Endothelial cell of umbilical vein (primary cell): ENCODE results near the gene RAB3B. TPM values are rescaled to one million over a fixed set of nuclear protein-coding genes. Genes with fewer than 3 reads are reported as not detected.

Experiments
- BruUV-seq: library from RNA; stranded (reverse); fragments of 400-500 nt; replicated peaks from 2 replicates; lab custom pipeline; 2021; lab: Mats Ljungman, UMichigan
- CTCF ChIA-PET: fragments of 300-600, 350-600 bp; sonication (Branson Sonifier 250); formaldehyde crosslinking; loops from one replicate; lab custom pipeline; 2021; ENCODE audit warnings: antibody characterized with exemption, inconsistent platforms; lab: Charles Lee
- POLR2A ChIA-PET: fragments of 300-600, 350-600 bp; sonication (Branson Sonifier 250); formaldehyde crosslinking; loops from one replicate; lab custom pipeline; 2021; ENCODE audit warnings: antibody characterized with exemption, inconsistent platforms; lab: Charles Lee
- DNase-seq: peaks from one replicate; pipeline ENCODE4 v3.0.0-alpha.2; 2011; ENCODE audit warnings: low read depth, low spot score
- FAIRE-seq: peaks from 2 replicates; lab custom pipeline; 2011; peaks lifted over from hg19 to GRCh38; lab: Jason Lieb, UNC
- H2AFZ ChIP-seq: 2 replicates; pipeline ENCODE4 v1.6.0; 2012; ENCODE audit warnings: low read depth, low read length, control low read depth, inconsistent platforms
- H3K27ac ChIP-seq: 2 replicates; pipeline ENCODE4 v1.5.1; 2011; ENCODE audit warnings: low read depth, mild to moderate bottlenecking, control low read depth, low read length, moderate library complexity; ENCODE audit not compliant: insufficient read depth
- H3K27me3 ChIP-seq, 2 experiments: 2 replicates each; pipeline versions ENCODE4 v1.6.0 to v1.6.1; 2011; ENCODE audit warnings: low read length in 2 of 2, mixed read lengths in 1 of 2; ENCODE audit not compliant: control insufficient read depth in 2 of 2, insufficient read depth in 2 of 2
- H3K36me3 ChIP-seq, 2 experiments: 2 replicates in 1 of 2; 3 replicates in 1 of 2; pipeline ENCODE4 v1.5.1; 2011; ENCODE audit warnings: low read length in 2 of 2, mild to moderate bottlenecking in 1 of 2, moderate library complexity in 1 of 2; ENCODE audit not compliant: control insufficient read depth in 2 of 2, insufficient read depth in 2 of 2; ENCODE audit errors: extremely low read depth in 1 of 2
- H3K4me1 ChIP-seq: 3 replicates; pipeline ENCODE4 v1.5.1; 2011; ENCODE audit warnings: mild to moderate bottlenecking, low read length; ENCODE audit not compliant: control insufficient read depth, insufficient read depth; ENCODE audit errors: extremely low read depth
- H3K4me2 ChIP-seq: 2 replicates; pipeline ENCODE4 v1.6.1; 2011; ENCODE audit warnings: low read length, control low read depth, mixed read lengths; ENCODE audit not compliant: insufficient read depth
- H3K4me3 ChIP-seq, 3 experiments: fragments of 200-600 bp in 1 of 3; sonication (generic), shearing (Covaris generic) in 1 of 3; replicated peaks in 1 of 3; 2 replicates each; pipeline ENCODE4 v1.5.1; 2011 to 2016; ENCODE audit warnings: control low read depth in 3 of 3, low read length in 3 of 3, mild to moderate bottlenecking in 2 of 3, inconsistent platforms in 1 of 3, low read depth in 1 of 3, moderate library complexity in 1 of 3; ENCODE audit not compliant: insufficient read depth in 1 of 3
- H3K79me2 ChIP-seq: 2 replicates; pipeline ENCODE4 v1.6.0; 2012; ENCODE audit warnings: low read length, inconsistent platforms; ENCODE audit not compliant: control insufficient read depth, insufficient read depth
- H3K9ac ChIP-seq: replicated peaks from 2 replicates; pipeline ENCODE3; 2011; ENCODE audit warnings: low read length, control low read depth; ENCODE audit not compliant: insufficient read depth; ENCODE audit errors: extremely low read depth
- H3K9me1 ChIP-seq: replicated peaks from 3 replicates; pipeline ENCODE4 v1.6.0; 2011; ENCODE audit warnings: mild to moderate bottlenecking, low read length; ENCODE audit not compliant: control insufficient read depth, insufficient read depth; ENCODE audit errors: extremely low read depth
- H3K9me3 ChIP-seq: replicated peaks from 2 replicates; pipeline ENCODE4 v1.5.1; 2012; ENCODE audit warnings: low read length, inconsistent platforms; ENCODE audit not compliant: control insufficient read depth, insufficient read depth
- H4K20me1 ChIP-seq: replicated peaks from 2 replicates; pipeline ENCODE3; 2011; ENCODE audit warnings: mild to moderate bottlenecking, low read length; ENCODE audit not compliant: control insufficient read depth, insufficient read depth; ENCODE audit errors: extremely low read depth
- CTCF ChIP-seq, 2 donors: IDR thresholded peaks; 1 replicate in 1 of 2; 2 replicates in 1 of 2; pipeline ENCODE4 v1.5.1; 2011; ENCODE audit warnings: low read length in 2 of 2, mild to moderate bottlenecking in 2 of 2, moderate library complexity in 2 of 2, control low read depth in 1 of 2, inconsistent platforms in 1 of 2, low read depth in 1 of 2; ENCODE audit not compliant: insufficient read depth in 1 of 2; ENCODE audit errors: extremely low read depth in 1 of 2
- EZH2 ChIP-seq: IDR thresholded peaks from 2 replicates; pipeline ENCODE4 v1.6.1; 2012; ENCODE audit warnings: borderline replicate concordance, low read depth, mild to moderate bottlenecking, moderate library complexity, low read length, inconsistent platforms; ENCODE audit not compliant: severe bottlenecking
- FOS ChIP-seq: IDR thresholded peaks from 2 replicates; pipeline ENCODE4 v1.6.1; 2011; ENCODE audit warnings: mild to moderate bottlenecking, low read length, moderate library complexity, borderline replicate concordance; ENCODE audit not compliant: insufficient read depth
- GATA2 ChIP-seq: IDR thresholded peaks from 2 replicates; pipeline ENCODE4 v1.7.0; 2011; ENCODE audit warnings: low read depth, mild to moderate bottlenecking, moderate library complexity, mixed read lengths, low read length; ENCODE audit not compliant: insufficient read length, insufficient read depth
- JUN ChIP-seq: IDR thresholded peaks from 2 replicates; pipeline ENCODE4 v1.6.1; 2011; ENCODE audit warnings: borderline replicate concordance, low read depth; ENCODE audit not compliant: insufficient read length, insufficient read depth
- MAX ChIP-seq: IDR thresholded peaks from 2 replicates; pipeline ENCODE4 v1.6.1; 2011; ENCODE audit not compliant: insufficient read depth, insufficient read length
- MYC ChIP-seq: IDR thresholded peaks from one replicate; pipeline ENCODE4 v1.6.1; 2011; ENCODE audit warnings: mild to moderate bottlenecking, low read depth, low read length
- POLR2A ChIP-seq: IDR thresholded peaks from 2 replicates; pipeline ENCODE4 v1.6.1; 2012; ENCODE audit warnings: low read depth, mild to moderate bottlenecking, control low read depth, low read length
- POLR2AphosphoS5 ChIP-seq: IDR thresholded peaks from 2 replicates; pipeline ENCODE4 v1.6.1; 2012; ENCODE audit warnings: low read depth, mild to moderate bottlenecking, control low read depth, low read length, moderate library complexity; ENCODE audit not compliant: insufficient read depth
- dilution Hi-C: fragments of 300-500 bp; cut with MboI; formaldehyde crosslinking; loops from one replicate; pipeline ENCODE4 v1.15.0; 2019; ENCODE audit warnings: low sequenced_read_pairs; ENCODE audit not compliant: extremely low pct_ligation_motif_present
- intact Hi-C: fragments of 100-400 bp; cut with micrococcal nuclease; formaldehyde crosslinking; loops from one replicate; pipeline ENCODE4 v1.10.0; 2022
- polyA plus RNA-seq, 4 experiments: library from polyadenylated mRNA; depleted of rRNA in 3 of 4; stranded (reverse) in 3 of 4; unstranded in 1 of 4; fragments of >200 nt; gene quantifications; 2 replicates each; pipeline versions ENCODE4 v1.2.1 to v1.2.3, GENCODE V29; 2011 to 2012; ENCODE audit warnings: missing spikeins in 1 of 4
- total RNA-seq: library from RNA; stranded (reverse); gene quantifications from 2 replicates; pipeline ENCODE4 v1.2.3, GENCODE V29; 2021

The RAB3B gene
- total and polyA plus RNA-seq, 2 donors (not counting 3 experiments of a cell fraction or from before 2014, with no cell fraction given) = 4.1 to 10.4 TPM

GRCh38 chr1:52022133-52022532 is 31.6 kb upstream of the RAB3B start:
- Histone ChIP-seq H3K79me2 (no peaks in the 10 kb centered on the region), H3K9me3 (no peaks in the 10 kb centered on the region), H3K36me3 (peaks cover 9 to 11% of the 10 kb centered on the region in 2 experiments), H3K4me2 (no peak overlapping the region), H3K4me1 (peaks cover 6% of the 10 kb centered on the region), H3K27me3 (no peaks in the 10 kb centered on the region), H3K9ac (no peak overlapping the region), H4K20me1 (no peaks in the 10 kb centered on the region), H3K9me1 (no peaks in the 10 kb centered on the region), H3K27ac (no peak overlapping the region), H3K4me3 (no peak overlapping the region), H2AFZ (no peak overlapping the region)
- TF ChIP-seq FOS = no peak
- no peak for TF ChIP-seq EZH2
- TF ChIP-seq JUN = no peak
- no peak for TF ChIP-seq CTCF (IDR thresholded peaks at IDR 0.05; ENCODE audit: extremely low read depth in 1 of 2, insufficient read depth in 1 of 2, low read depth in 1 of 2, low read length in 2 of 2)
- no peak for TF ChIP-seq POLR2A
- TF ChIP-seq MAX = no peak
- TF ChIP-seq MYC = no peak
- no peak for TF ChIP-seq POLR2AphosphoS5
- TF ChIP-seq GATA2 = no peak
- ChIA-PET POLR2A (no interaction called here), CTCF (interaction anchor here (0.6 to 1.4 kb wide), 2 partner anchors 38 to 125 kb away, joined by 3 to 5 read pairs; no protein-coding TSS in a partner anchor)
- peak; percentile 78 for FAIRE-seq
- BruUV-seq = no TSS peak
- DNase-seq = peak; percentile 91
- intact Hi-C loops (no loop called here), dilution Hi-C loops (no loop called here)
